GM18873 (cell line): ENCODE data around the gene PSEN2.

Source experiments
- ATAC-seq: cut with Tn5 transposase; IDR thresholded peaks from one replicate; pipeline ENCODE4 v1.9.1; 2021; ENCODE audit warnings: mild to moderate bottlenecking, moderate library complexity, moderate number of reproducible peaks; ENCODE audit not compliant: unreplicated experiment, low FRiP score

PSEN2 gene

GRCh38 chr1:226884966-226885820, 14.8 kb downstream of the PSEN2 start:
- no peak for ATAC-seq

GRCh38 chr1:226886122-226886901, 15.9 kb downstream of the PSEN2 start:
- ATAC-seq, result no peak

GRCh38 chr1:226887006-226887405, 16.6 kb downstream of the PSEN2 start:
- no peak for ATAC-seq

- ATAC-seq, result no peak
These were observed 17.6 kb downstream of the PSEN2 start for GRCh38 chr1:226888021-226888420.

GRCh38 chr1:226888816-226889215, 18.4 kb downstream of the PSEN2 start:
- no peak for ATAC-seq

- no peak for ATAC-seq
These were observed 19.4 kb downstream of the PSEN2 start for GRCh38 chr1:226889616-226890330.

- ATAC-seq, result no peak
These were observed 20.1 kb downstream of the PSEN2 start for GRCh38 chr1:226890331-226891108.

- no peak for ATAC-seq
These were observed 20.9 kb downstream of the PSEN2 start for GRCh38 chr1:226891346-226891745.

GRCh38 chr1:226891846-226892523, 21.6 kb downstream of the PSEN2 start:
- no peak for ATAC-seq

- no peak for ATAC-seq
These were observed 22.1 kb downstream of the PSEN2 start for GRCh38 chr1:226892524-226892875.

- no peak for ATAC-seq
These were observed 23.5 kb downstream of the PSEN2 start for GRCh38 chr1:226893936-226894335.

- no peak for ATAC-seq
These were observed 24.4 kb downstream of the PSEN2 start for GRCh38 chr1:226894826-226895225.

GRCh38 chr1:226895644-226896043, 25.2 kb downstream of the PSEN2 start:
- no peak for ATAC-seq

GRCh38 chr1:226898246-226898645, 27.8 kb downstream of the PSEN2 start:
- ATAC-seq, result no peak

- no peak for ATAC-seq
These were observed 31.0 kb downstream of the PSEN2 start for GRCh38 chr1:226901421-226901820.

- no peak for ATAC-seq
These were observed 32.2 kb downstream of the PSEN2 start for GRCh38 chr1:226902601-226903000.

- no peak for ATAC-seq
These were observed 33.7 kb downstream of the PSEN2 start for GRCh38 chr1:226903819-226904716.

GRCh38 chr1:226904772-226905171, 34.4 kb downstream of the PSEN2 start:
- ATAC-seq, result no peak

- ATAC-seq, result no peak
These were observed 38.0 kb downstream of the PSEN2 start for GRCh38 chr1:226908419-226908818.
